Measurements from ENCODE around the gene CELF3. TPM values are rescaled to one million over a fixed set of nuclear protein-coding genes. Genes with fewer than 3 reads are reported as not detected.
"Not testable (repeated sequence)": the region's sequence is repeated elsewhere in the genome, so short reads cannot be mapped to it uniquely, and the experiment has no call there.

Gene CELF3
- polyA plus RNA-seq, 1 experiment, result not detected

DNA sequence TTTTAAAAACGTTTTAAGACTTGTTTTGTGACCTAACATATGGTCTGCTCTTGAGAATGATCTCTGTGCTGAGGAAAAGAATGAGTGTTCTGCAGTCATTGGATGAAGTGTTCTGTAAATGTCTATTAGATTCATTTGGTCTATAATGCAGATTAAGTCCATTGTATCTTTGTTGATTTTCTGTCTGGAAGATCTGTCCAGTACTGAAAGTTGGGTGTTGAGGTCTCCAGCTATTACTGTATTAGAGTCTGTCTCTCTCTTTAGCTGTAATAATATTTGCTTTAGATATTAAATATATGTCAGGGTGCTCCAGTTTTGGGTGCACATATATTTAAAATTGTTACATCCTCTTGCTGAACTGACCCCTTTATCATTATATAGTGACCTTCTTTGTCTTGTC lies 43.2 kb downstream of the CELF3 start:
- DNase-seq (ENCODE audit: low read depth), result no peak
- ChIA-PET CTCF (no interaction called here), POLR2A (no interaction called here)
- Histone ChIP-seq H3K4me3 (ENCODE audit: low read depth, low read length) (no peak overlapping the region), H3K36me3 (ENCODE audit: control insufficient read depth, insufficient read depth, low read length) (no peaks in the 10 kb centered on the region), H3K27me3 (ENCODE audit: control insufficient read depth, insufficient read depth, low read length) (no peaks in the 10 kb centered on the region)
- TF ChIP-seq, protein P1, sequence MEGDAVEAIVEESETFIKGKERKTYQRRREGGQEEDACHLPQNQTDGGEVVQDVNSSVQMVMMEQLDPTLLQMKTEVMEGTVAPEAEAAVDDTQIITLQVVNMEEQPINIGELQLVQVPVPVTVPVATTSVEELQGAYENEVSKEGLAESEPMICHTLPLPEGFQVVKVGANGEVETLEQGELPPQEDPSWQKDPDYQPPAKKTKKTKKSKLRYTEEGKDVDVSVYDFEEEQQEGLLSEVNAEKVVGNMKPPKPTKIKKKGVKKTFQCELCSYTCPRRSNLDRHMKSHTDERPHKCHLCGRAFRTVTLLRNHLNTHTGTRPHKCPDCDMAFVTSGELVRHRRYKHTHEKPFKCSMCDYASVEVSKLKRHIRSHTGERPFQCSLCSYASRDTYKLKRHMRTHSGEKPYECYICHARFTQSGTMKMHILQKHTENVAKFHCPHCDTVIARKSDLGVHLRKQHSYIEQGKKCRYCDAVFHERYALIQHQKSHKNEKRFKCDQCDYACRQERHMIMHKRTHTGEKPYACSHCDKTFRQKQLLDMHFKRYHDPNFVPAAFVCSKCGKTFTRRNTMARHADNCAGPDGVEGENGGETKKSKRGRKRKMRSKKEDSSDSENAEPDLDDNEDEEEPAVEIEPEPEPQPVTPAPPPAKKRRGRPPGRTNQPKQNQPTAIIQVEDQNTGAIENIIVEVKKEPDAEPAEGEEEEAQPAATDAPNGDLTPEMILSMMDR (IDR thresholded peaks at IDR 0.05; ENCODE audit: insufficient read depth, low read depth, low read length), result no peak

DNA sequence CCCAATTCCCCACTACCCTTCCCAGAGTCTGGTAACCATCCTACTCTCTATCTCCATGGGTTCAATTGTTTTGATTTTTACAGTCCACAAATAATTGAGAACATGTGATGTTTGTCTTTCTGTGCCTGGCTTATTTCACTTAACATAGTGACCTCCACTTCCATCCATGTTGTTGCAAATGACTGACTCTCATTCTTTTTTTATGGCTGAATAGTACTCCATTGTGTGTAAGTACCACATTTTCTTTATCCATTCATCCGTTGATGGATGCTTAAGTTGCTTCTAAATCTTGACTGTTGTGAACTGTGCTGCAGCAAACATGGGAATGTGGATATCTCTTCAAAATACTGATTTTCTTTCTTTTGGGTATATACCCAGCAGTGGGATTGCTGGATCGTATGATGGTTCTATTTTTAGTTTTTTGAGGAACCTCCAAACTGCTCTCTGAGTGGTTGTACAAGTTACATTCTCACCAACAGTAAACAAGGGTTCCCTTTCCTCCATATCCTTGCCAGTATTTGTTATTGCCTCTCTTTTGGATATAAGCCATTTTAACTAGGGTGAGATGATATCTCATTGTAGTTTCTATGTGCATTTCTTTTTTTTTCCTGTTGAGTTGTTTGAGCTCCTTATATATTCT lies 46.4 kb downstream of the CELF3 start:
- DNase-seq (ENCODE audit: low read depth); H3K27me3 ChIP-seq (ENCODE audit: control insufficient read depth, insufficient read depth, low read length); CTCF ChIA-PET; POLR2A ChIA-PET; H3K4me3 ChIP-seq (ENCODE audit: low read depth, low read length); H3K36me3 ChIP-seq (ENCODE audit: control insufficient read depth, insufficient read depth, low read length): not testable (repeated sequence)

DNA sequence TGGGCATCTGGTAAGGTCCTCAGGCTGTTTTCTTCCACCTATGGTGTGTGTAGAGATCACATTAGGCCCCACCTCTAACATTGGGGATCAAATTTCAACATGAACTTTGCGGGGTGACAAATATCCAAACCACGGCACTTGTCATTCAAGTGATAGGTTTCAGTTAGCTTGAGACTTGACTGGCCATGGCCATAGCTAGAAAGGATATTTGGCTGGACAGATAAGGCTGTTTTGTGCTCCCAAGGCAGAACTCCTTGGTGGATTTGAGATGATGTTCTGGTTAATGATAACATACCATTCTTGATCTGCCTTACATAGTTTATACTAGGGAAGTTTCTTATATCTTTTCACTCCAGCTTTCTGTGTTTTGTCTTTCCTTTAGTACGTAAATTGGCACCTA lies 48.5 kb downstream of the CELF3 start:
- ChIA-PET CTCF (no interaction called here), POLR2A (no interaction called here)
- no peaks in the 10 kb centered on the region for H3K36me3 ChIP-seq (ENCODE audit: control insufficient read depth, insufficient read depth, low read length)
- no peaks in the 10 kb centered on the region for H3K27me3 ChIP-seq (ENCODE audit: control insufficient read depth, insufficient read depth, low read length)
- no peak overlapping the region for H3K4me3 ChIP-seq (ENCODE audit: low read depth, low read length)
- DNase-seq (ENCODE audit: low read depth), result no peak
- TF ChIP-seq, protein P1 (IDR thresholded peaks at IDR 0.05; ENCODE audit: insufficient read depth, low read depth, low read length), result no peak

DNA sequence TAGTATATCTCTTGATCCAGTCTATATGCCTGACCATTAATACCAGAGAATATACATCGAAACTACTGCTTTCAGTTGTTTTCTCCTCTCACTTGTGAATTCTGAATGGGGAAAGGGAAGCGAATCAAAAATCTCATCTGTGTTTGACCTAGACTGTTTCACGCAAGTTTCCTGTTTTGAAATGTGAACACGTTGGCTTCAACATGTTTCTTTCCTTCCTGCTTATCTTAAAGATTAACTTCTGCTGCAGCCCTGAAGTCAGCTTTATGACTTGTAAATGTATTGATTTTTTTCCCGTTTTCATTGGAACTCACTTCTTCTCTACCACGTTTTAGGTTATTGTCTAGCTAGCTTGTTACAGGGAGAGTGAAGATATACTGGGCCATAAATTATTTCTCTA lies 54.9 kb downstream of the CELF3 start:
- TF ChIP-seq, protein P1 (IDR thresholded peaks at IDR 0.05; ENCODE audit: insufficient read depth, low read depth, low read length), result no peak

DNA sequence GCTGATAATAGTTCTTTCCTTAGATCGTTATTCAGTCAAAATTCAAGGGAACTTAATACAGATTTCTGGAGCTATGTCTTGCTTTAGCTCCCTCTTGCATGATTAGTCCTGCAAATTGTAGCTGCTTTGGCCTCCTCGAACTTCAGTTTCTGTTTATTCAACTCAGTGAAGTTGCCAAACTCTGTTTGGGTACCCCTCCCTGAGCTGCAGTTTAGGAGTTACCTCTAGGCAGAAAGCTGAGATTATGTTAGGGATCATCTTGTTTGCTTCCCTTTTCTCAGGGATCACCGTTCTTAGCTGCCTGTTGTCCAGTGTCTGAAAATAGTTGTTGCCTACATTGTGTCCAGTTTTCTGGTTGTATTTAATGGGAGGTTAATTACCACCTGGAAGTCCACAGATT lies 61.2 kb downstream of the CELF3 start:
- Histone ChIP-seq H3K27me3 (ENCODE audit: control insufficient read depth, insufficient read depth, low read length) (no peaks in the 10 kb centered on the region), H3K36me3 (ENCODE audit: control insufficient read depth, insufficient read depth, low read length) (no peaks in the 10 kb centered on the region), H3K4me3 (ENCODE audit: low read depth, low read length) (no peak overlapping the region)
- TF ChIP-seq, protein P1 (IDR thresholded peaks at IDR 0.05; ENCODE audit: insufficient read depth, low read depth, low read length), result no peak
- ChIA-PET CTCF (no interaction called here), POLR2A (interaction anchor here (0.6 kb wide), 1 partner anchor 35 kb away, joined by 5 read pairs; no protein-coding TSS in a partner anchor)
- DNase-seq (ENCODE audit: low read depth), result no peak

More for the DNA sequence above, 54.9 kb downstream of the CELF3 start:
- Histone ChIP-seq H3K4me3 (ENCODE audit: low read depth, low read length) (no peak overlapping the region), H3K27me3 (ENCODE audit: control insufficient read depth, insufficient read depth, low read length) (no peaks in the 10 kb centered on the region), H3K36me3 (ENCODE audit: control insufficient read depth, insufficient read depth, low read length) (no peaks in the 10 kb centered on the region)
- ChIA-PET CTCF (no interaction called here), POLR2A (no interaction called here)
- DNase-seq (ENCODE audit: low read depth), result no peak

DNA sequence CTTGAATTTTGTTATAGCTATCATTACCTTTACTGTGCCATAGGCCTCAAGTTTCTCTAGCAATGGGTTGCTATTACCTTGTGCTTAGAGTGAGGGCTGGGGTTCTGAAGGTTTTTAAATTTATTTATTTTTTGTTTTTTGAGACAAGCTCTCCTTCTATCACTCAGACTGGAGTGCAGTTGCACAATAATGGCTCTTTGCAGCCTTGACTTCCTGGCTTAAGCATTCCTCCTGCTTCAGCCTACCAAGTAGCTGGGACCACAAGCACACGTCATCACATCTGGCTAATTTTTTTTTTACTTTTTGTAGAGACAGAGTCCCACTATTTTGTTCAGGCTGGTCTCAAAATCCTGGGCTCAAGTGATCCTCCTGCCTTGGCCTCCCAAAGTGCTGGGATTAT lies 63.2 kb downstream of the CELF3 start:
- TF ChIP-seq, protein P1 (IDR thresholded peaks at IDR 0.05; ENCODE audit: insufficient read depth, low read depth, low read length), result no peak
- H3K27me3 ChIP-seq (ENCODE audit: control insufficient read depth, insufficient read depth, low read length), result no peaks in the 10 kb centered on the region
- DNase-seq (ENCODE audit: low read depth), result peak; percentile 25
- ChIA-PET POLR2A (no interaction called here), CTCF (interaction anchor here (0.7 kb wide), 1 partner anchor 118 kb away, joined by 3 read pairs; no protein-coding TSS in a partner anchor)
- no peaks in the 10 kb centered on the region for H3K36me3 ChIP-seq (ENCODE audit: control insufficient read depth, insufficient read depth, low read length)
- H3K4me3 ChIP-seq (ENCODE audit: low read depth, low read length), result no peak overlapping the region

Measured in BJ (cell line).